HepG2 (cell line): ENCODE measurements around the gene SPTBN5. TPM values are rescaled to one million over a fixed set of nuclear protein-coding genes. Genes with fewer than 3 reads are reported as not detected.

Source experiments
- ATAC-seq: fragments of 200-7000 bp; cut with Tn5 transposase; 3 replicates; pipeline ENCODE4 v1.9.1; 2020; ENCODE audit warnings: mild to moderate bottlenecking, moderate library complexity
- BruUV-seq: library from RNA; stranded (reverse); fragments of 400-500 nt; replicated peaks from 2 replicates; lab custom pipeline; 2021; lab: Mats Ljungman, UMichigan
- CTCF ChIA-PET: fragments of 300-600 bp; formaldehyde crosslinking; extraction: SDS; loops from one replicate; lab custom pipeline; 2021; ENCODE audit warnings: low total read pairs, inconsistent platforms, low intra/inter-chr PET ratio; lab: Yijun Ruan, JAX
- POLR2A ChIA-PET: fragments of 350-600 bp; sonication (Branson Sonifier 250); formaldehyde crosslinking; loops from one replicate; lab custom pipeline; 2020; ENCODE audit warnings: antibody characterized with exemption, inconsistent platforms; lab: Yijun Ruan, JAX
- DNase-seq: peaks from one replicate; pipeline ENCODE4 v3.0.0-alpha.2; 2015; ENCODE audit warnings: low spot score
- FAIRE-seq: peaks from 3 replicates; lab custom pipeline; 2011; peaks lifted over from hg19 to GRCh38; lab: Jason Lieb, UNC
- H2AFZ ChIP-seq: one replicate; pipeline ENCODE4 v1.6.1; 2011; ENCODE audit warnings: low read length, inconsistent platforms
- H3K27ac ChIP-seq: fragments of 300-600 bp; 3 replicates; pipeline ENCODE4 v1.8.0; 2011; ENCODE audit warnings: mixed run types, mild to moderate bottlenecking, mixed read lengths, low read length, inconsistent platforms; ENCODE audit not compliant: insufficient read depth; ENCODE audit errors: extremely low read length
- H3K27me3 ChIP-seq, 2 experiments: fragments of 200-600 bp in 1 of 2; 2 replicates in 1 of 2; 3 replicates in 1 of 2; pipeline versions ENCODE4 v1.6.0 to v1.8.0; 2011; ENCODE audit warnings: low read length in 2 of 2, mild to moderate bottlenecking in 2 of 2, moderate library complexity in 2 of 2, inconsistent platforms in 1 of 2; ENCODE audit not compliant: insufficient read depth in 2 of 2, control insufficient read depth in 1 of 2
- H3K36me3 ChIP-seq, 2 experiments: fragments of 200-600 bp in 1 of 2; replicated peaks in 1 of 2; 2 replicates in 1 of 2; 3 replicates in 1 of 2; pipeline versions ENCODE4 v1.5.1 to v1.8.0; 2011; ENCODE audit warnings: low read length in 2 of 2, inconsistent platforms in 1 of 2; ENCODE audit not compliant: insufficient read depth in 2 of 2, control insufficient read depth in 1 of 2
- H3K4me1 ChIP-seq: 2 replicates; pipeline ENCODE4 v1.5.1; 2012; ENCODE audit warnings: low read length, inconsistent platforms; ENCODE audit not compliant: insufficient read depth
- H3K4me2 ChIP-seq: 2 replicates; pipeline ENCODE4 v1.6.0; 2011; ENCODE audit warnings: low read depth, low read length, inconsistent platforms
- H3K4me3 ChIP-seq, 3 experiments: fragments of 200-600 bp in 1 of 3; sonication (generic), shearing (Covaris generic) in 1 of 3; replicated peaks in 1 of 3; 2 replicates each; pipeline ENCODE4 v1.5.1; 2011 to 2016; ENCODE audit warnings: low read length in 3 of 3, inconsistent platforms in 2 of 3, low read depth in 2 of 3, mild to moderate bottlenecking in 2 of 3, control low read depth in 1 of 3, mixed read lengths in 1 of 3; ENCODE audit not compliant: insufficient read depth in 1 of 3
- H3K79me2 ChIP-seq: one replicate; pipeline ENCODE4 v1.6.1; 2011; ENCODE audit warnings: low read length, inconsistent platforms; ENCODE audit not compliant: insufficient read depth
- H3K9ac ChIP-seq: 2 replicates; pipeline ENCODE4 v1.6.0; 2011; ENCODE audit warnings: mild to moderate bottlenecking, low read depth, low read length, inconsistent platforms; ENCODE audit not compliant: insufficient read depth
- H3K9me3 ChIP-seq: 2 replicates; pipeline ENCODE4 v1.5.1; 2012; ENCODE audit warnings: mild to moderate bottlenecking, low read length
- H4K20me1 ChIP-seq: 2 replicates; pipeline ENCODE4 v1.6.0; 2011; ENCODE audit warnings: inconsistent platforms, mild to moderate bottlenecking, low read length, moderate library complexity; ENCODE audit not compliant: insufficient read depth
- GATAD2A ChIP-seq: IDR thresholded peaks from 2 replicates; pipeline ENCODE4 v1.6.1; 2016
- MEF2D ChIP-seq: sonication (generic); formaldehyde crosslinking; IDR thresholded peaks from 2 replicates; pipeline ENCODE4 v1.5.1; 2020; ENCODE audit warnings: mild to moderate bottlenecking, missing genetic modification reagents
- ZFP91 ChIP-seq: sonication (generic); formaldehyde crosslinking; IDR thresholded peaks from 2 replicates; pipeline ENCODE4 v1.9.0; 2022; ENCODE audit warnings: missing genetic modification reagents, mild to moderate bottlenecking, borderline replicate concordance
- ZNF687 ChIP-seq: sonication (generic); formaldehyde crosslinking; IDR thresholded peaks from 2 replicates; pipeline ENCODE4 v1.5.1; 2020; ENCODE audit warnings: mild to moderate bottlenecking, missing genetic modification reagents, moderate library complexity
- WGBS: methylation state at CpG from one replicate; pipeline ENCODE4 v1.1.6; 2017; ENCODE audit warnings: low lambda C conversion rate; 5-methylcytosine and 5-hydroxymethylcytosine counted together
- in situ Hi-C: cut with HindIII; loops from 2 replicates; pipeline ENCODE4 v1.10.0; 2017; ENCODE audit warnings: low pct_unique_long_range_greater_than_20kb; ENCODE audit not compliant: extremely low pct_ligation_motif_present
- intact Hi-C: fragments of 100-400 bp; cut with micrococcal nuclease; formaldehyde crosslinking; loops from one replicate; pipeline ENCODE4 v1.10.0; 2022; ENCODE audit not compliant: unreplicated experiment
- polyA plus RNA-seq, 8 experiments: library from polyadenylated mRNA; depleted of rRNA in 3 of 8; stranded (reverse) in 7 of 8; unstranded in 1 of 8; fragments of >200 nt; fragmentation: Illumina TruSeq in 4 of 8; extraction: Trizol in 4 of 8; gene quantifications; 2 replicates each; pipeline versions ENCODE4 v1.2.1 to v1.2.3, GENCODE V29; 2011 to 2016; ENCODE audit warnings: low read depth in 4 of 8, missing spikeins in 1 of 8, mixed read lengths in 1 of 8; ENCODE audit not compliant: insufficient read depth in 1 of 8
- total RNA-seq, 5 experiments: library from RNA; depleted of rRNA; stranded (reverse); fragments of >200 nt; fragmentation: Illumina TruSeq; extraction: Trizol; gene quantifications; 2 replicates each; pipeline ENCODE4 v1.2.3, GENCODE V29; 2016; ENCODE audit warnings: low read depth in 1 of 5

Gene SPTBN5
- total and polyA plus RNA-seq, 2 of the 13 experiments (the other 11 are each of a cell fraction or from before 2014, with no cell fraction given) = 0.01 to 0.07 TPM

DNA sequence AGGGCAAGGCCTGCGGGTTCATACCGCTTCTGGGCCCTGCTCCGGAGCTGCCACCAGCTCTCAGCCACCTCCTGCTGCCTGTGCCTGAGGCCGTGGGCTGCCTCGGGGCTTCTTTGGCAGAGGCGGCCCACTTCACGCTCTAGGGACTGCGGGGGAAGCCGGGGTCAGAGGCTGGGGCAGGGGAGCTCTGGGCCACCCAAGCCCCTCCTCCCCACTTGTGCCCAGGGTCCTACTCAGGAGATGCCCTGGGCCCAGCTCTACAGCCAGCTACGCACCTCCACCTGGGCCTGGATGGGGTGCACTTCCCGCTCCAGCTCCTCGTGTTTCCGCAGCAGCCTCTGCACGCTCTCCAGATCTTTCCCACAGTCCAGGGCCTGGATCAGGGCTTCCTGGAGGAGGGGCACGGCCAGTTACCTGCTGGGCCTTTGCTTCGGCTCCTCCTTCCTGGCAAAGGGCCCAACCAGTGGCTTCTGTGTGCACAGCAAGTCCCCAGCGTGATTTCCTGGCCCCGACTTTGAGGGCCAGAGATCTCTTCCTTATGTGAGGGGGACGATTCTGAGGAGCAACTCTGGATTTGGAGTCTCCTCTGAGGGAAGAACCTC, 31.2 kb downstream of the SPTBN5 start:
- no peak overlapping the region for H3K27ac ChIP-seq
- intact Hi-C loops (no loop called here), in situ Hi-C loops (no loop called here)
- DNase-seq (peak; percentile 20), FAIRE-seq (no peak), ATAC-seq (no peak)
- peaks cover 62% of the 10 kb centered on the region for H3K4me1 ChIP-seq
- H2AFZ ChIP-seq = no peak overlapping the region
- BruUV-seq = no TSS peak
- H3K79me2 ChIP-seq = no peaks in the 10 kb centered on the region
- H3K27me3 ChIP-seq = peaks cover 10 to 40% of the 10 kb centered on the region in 2 experiments; a peak in 4 of 5 replicates
- ChIA-PET CTCF (no interaction called here), POLR2A (no interaction called here)
- no peak overlapping the region for H3K9ac ChIP-seq
- H3K36me3 ChIP-seq = no peaks in the 10 kb centered on the region
- H3K4me2 ChIP-seq = peak overlapping the region; percentile 34; the same call in 1 of the 2 replicates
- TF ChIP-seq ZFP91 (CRISPR knock-in tag) (0 out of 2 replicates have a peak, but pooled peaks have one; percentile 10), GATAD2A (CRISPR knock-in tag) (no peak), ZNF687 (CRISPR knock-in tag) (peak; percentile 59), MEF2D (CRISPR knock-in tag) (no peak)
- no peaks in the 10 kb centered on the region for H3K9me3 ChIP-seq
- H4K20me1 ChIP-seq = no peaks in the 10 kb centered on the region
- 34% methylated on average over 8 of the region's 19 CpGs for WGBS
- no peak overlapping the region; a peak in 1 of 6 replicates for H3K4me3 ChIP-seq
